NCI-H460 (cell line): ENCODE results near the gene BCR. TPM values are rescaled to one million over a fixed set of nuclear protein-coding genes. Genes with fewer than 3 reads are reported as not detected.

Experiments
- DNase-seq: peaks from one replicate; pipeline ENCODE4 v3.0.0-alpha.2; 2016; ENCODE audit warnings: low read depth; ENCODE audit errors: extremely low read depth
- total RNA-seq: library from RNA; depleted of rRNA; stranded (reverse); fragments of >200 nt; shearing (Covaris generic); gene quantifications from 2 replicates; pipeline ENCODE4 v1.2.3, GENCODE V29; 2014

The BCR gene
- total RNA-seq, 1 experiment from 2014 or later = 21.2 TPM

GRCh38 chr22:23149743-23150238, 30.5 kb upstream of the BCR start:
- DNase-seq = no peak

GRCh38 chr22:23150762-23151161, 29.5 kb upstream of the BCR start:
- DNase-seq = no peak

- DNase-seq = no peak
Measured at GRCh38 chr22:23151827-23152226, 28.5 kb upstream of the BCR start.

- no peak for DNase-seq
Measured at GRCh38 chr22:23152238-23153114, 27.8 kb upstream of the BCR start.

GRCh38 chr22:23153994-23154393, 26.3 kb upstream of the BCR start:
- DNase-seq = no peak

GRCh38 chr22:23154461-23154860, 25.8 kb upstream of the BCR start:
- no peak for DNase-seq

GRCh38 chr22:23155143-23155542, 25.2 kb upstream of the BCR start:
- DNase-seq = no peak

- no peak for DNase-seq
Measured at GRCh38 chr22:23155831-23156230, 24.5 kb upstream of the BCR start.

GRCh38 chr22:23156286-23156685, 24.0 kb upstream of the BCR start:
- DNase-seq = no peak

- no peak for DNase-seq
Measured at GRCh38 chr22:23157560-23158515, 22.5 kb upstream of the BCR start.

- DNase-seq = no peak
Measured at GRCh38 chr22:23158516-23159290, 21.6 kb upstream of the BCR start.

- no peak for DNase-seq
Measured at GRCh38 chr22:23159291-23159630, 21.0 kb upstream of the BCR start.

GRCh38 chr22:23161029-23161428, 19.3 kb upstream of the BCR start:
- no peak for DNase-seq

GRCh38 chr22:23161574-23161973, 18.7 kb upstream of the BCR start:
- DNase-seq = no peak

GRCh38 chr22:23163665-23164064, 16.6 kb upstream of the BCR start:
- no peak for DNase-seq

GRCh38 chr22:23164091-23164490, 16.2 kb upstream of the BCR start:
- DNase-seq = no peak

GRCh38 chr22:23166042-23166831, 14.1 kb upstream of the BCR start:
- DNase-seq = no peak

- DNase-seq = no peak
Measured at GRCh38 chr22:23166841-23167616, 13.3 kb upstream of the BCR start.

GRCh38 chr22:23168391-23169042, 11.8 kb upstream of the BCR start:
- DNase-seq = no peak
